Prostate gland (tissue), 2 donors: ENCODE data around the gene GDF15. TPM values are rescaled to one million over a fixed set of nuclear protein-coding genes. Genes with fewer than 3 reads are reported as not detected.

ENCODE experiments used
- DNase-seq: peaks from one replicate; pipeline ENCODE4 v3.0.0-alpha.2; 2019; ENCODE audit warnings: low spot score
- H3K27ac ChIP-seq, 2 donors: fragments of 200-600 bp; sonication (generic); 2 replicates each; pipeline ENCODE4 v1.5.1; 2017 to 2019
- H3K27me3 ChIP-seq: fragments of 200-600 bp; sonication (generic); replicated peaks from 2 replicates; pipeline ENCODE4 v1.5.1; 2019; ENCODE audit not compliant: insufficient read depth
- H3K36me3 ChIP-seq, 2 donors: fragments of 200-600 bp; sonication (generic); 1 replicate in 1 of 2; 2 replicates in 1 of 2; pipeline versions ENCODE4 v1.5.1 to v1.8.1; 2017 to 2019
- H3K4me1 ChIP-seq: fragments of 200-600 bp; sonication (generic); replicated peaks from 2 replicates; pipeline ENCODE4 v1.5.1; 2019
- H3K4me3 ChIP-seq, 2 donors: fragments of 200-600 bp; sonication (generic); 2 replicates each; pipeline ENCODE4 v1.5.1; 2017 to 2019
- H3K9me3 ChIP-seq: fragments of 200-600 bp; sonication (generic); 2 replicates; pipeline ENCODE4 v1.5.1; 2017
- POLR2A ChIP-seq: fragments of 450-650 bp; IDR thresholded peaks from one replicate; pipeline ENCODE4 v1.6.1; 2016; ENCODE audit warnings: antibody characterized with exemption, mild to moderate bottlenecking
- POLR2AphosphoS5 ChIP-seq: sonication (generic); formaldehyde crosslinking; IDR thresholded peaks from one replicate; pipeline ENCODE4 v1.6.1; 2017; ENCODE audit warnings: antibody characterized with exemption
- WGBS: methylation state at CpG from one replicate; pipeline ENCODE4 v1.1.5; 2018; 5-methylcytosine and 5-hydroxymethylcytosine counted together
- intact Hi-C: fragments of 100-400 bp; cut with DNase I; formaldehyde crosslinking; loops from one replicate; pipeline ENCODE4 v1.14.2; 2022
- total RNA-seq, 2 donors: library from RNA; depleted of rRNA; stranded (reverse); fragments of >200 nt; gene quantifications; one replicate each; pipeline ENCODE4 v1.1.0, GENCODE V29; 2016
- TF ChIP-seq, protein P1 (sequence below), 4 experiments: fragments of 200-600 bp in 2 of 4; fragments of 450-650 bp in 2 of 4; sonication (generic) in 2 of 4; IDR thresholded peaks; 1 replicate in 3 of 4; 2 replicates in 1 of 4; pipeline ENCODE4 v1.5.1; 2016 to 2019; ENCODE audit warnings: antibody characterized with exemption in 4 of 4, mild to moderate bottlenecking in 2 of 4, moderate library complexity in 2 of 4

The GDF15 gene
- total RNA-seq, 2 donors from 2014 or later = 49.6 to 136 TPM

DNA sequence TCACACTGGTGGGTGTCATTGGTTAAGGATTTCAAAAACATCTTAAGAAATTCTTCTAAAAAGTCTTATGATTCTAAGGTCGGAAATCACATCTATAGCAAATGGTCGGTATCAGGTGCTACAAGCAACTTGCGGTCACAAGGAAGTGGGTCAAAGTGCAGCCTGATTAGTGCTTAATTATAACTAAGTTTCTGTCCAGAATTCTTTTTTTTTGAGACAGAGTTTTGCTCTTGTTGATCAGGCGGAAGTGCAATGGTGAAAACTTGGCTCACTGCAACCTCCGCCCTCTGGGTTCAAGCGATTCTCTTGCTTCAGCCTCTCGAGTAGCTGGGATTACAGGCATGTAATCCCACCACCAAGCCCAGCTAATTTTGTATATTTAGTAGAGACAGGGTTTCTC is 1.2 kb upstream of the GDF15 start:
- Histone ChIP-seq H3K4me1 (peaks cover 6% of the 10 kb centered on the region), H3K27ac (no peak overlapping the region), H3K4me3 (no peak overlapping the region), H3K9me3 (no peaks in the 10 kb centered on the region), H3K36me3 (no peaks in the 10 kb centered on the region), H3K27me3 (no peaks in the 10 kb centered on the region)
- 94% methylated on average over 7 of the region's 7 CpGs for WGBS
- TF ChIP-seq POLR2AphosphoS5 (no peak), POLR2A (no peak)
- TF ChIP-seq, protein P1, sequence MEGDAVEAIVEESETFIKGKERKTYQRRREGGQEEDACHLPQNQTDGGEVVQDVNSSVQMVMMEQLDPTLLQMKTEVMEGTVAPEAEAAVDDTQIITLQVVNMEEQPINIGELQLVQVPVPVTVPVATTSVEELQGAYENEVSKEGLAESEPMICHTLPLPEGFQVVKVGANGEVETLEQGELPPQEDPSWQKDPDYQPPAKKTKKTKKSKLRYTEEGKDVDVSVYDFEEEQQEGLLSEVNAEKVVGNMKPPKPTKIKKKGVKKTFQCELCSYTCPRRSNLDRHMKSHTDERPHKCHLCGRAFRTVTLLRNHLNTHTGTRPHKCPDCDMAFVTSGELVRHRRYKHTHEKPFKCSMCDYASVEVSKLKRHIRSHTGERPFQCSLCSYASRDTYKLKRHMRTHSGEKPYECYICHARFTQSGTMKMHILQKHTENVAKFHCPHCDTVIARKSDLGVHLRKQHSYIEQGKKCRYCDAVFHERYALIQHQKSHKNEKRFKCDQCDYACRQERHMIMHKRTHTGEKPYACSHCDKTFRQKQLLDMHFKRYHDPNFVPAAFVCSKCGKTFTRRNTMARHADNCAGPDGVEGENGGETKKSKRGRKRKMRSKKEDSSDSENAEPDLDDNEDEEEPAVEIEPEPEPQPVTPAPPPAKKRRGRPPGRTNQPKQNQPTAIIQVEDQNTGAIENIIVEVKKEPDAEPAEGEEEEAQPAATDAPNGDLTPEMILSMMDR (IDR thresholded peaks at IDR 0.05) = no peak
- DNase-seq = no peak
- intact Hi-C loops = no loop called here

DNA sequence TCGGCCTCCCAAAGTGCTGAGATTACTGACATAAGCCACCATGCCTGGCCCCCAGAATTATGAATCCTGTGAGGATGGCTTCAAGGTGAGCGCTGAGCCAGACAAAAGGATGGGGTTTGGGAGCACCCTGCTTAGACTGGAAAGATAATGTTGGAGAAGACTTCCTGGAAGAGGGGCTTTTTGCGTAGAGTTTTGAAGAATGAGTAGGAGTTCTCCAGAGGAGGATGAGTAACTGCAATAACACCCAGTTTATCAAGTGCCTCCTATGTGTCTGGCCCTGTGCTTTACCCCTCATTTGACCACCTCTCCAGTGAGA is 641 bp upstream of the GDF15 start:
- Histone ChIP-seq H3K27ac (peak overlapping the region; percentile 72 to 79), H3K4me1 (peaks cover 6% of the 10 kb centered on the region), H3K27me3 (no peaks in the 10 kb centered on the region), H3K9me3 (no peaks in the 10 kb centered on the region), H3K36me3 (no peaks in the 10 kb centered on the region), H3K4me3 (no peak overlapping the region)
- DNase-seq = no peak
- TF ChIP-seq POLR2AphosphoS5 (no peak), POLR2A (no peak)
- TF ChIP-seq, protein P1 (IDR thresholded peaks at IDR 0.05) = no peak
- WGBS = 73% methylated on average over 3 of the region's 3 CpGs
- intact Hi-C loops = no loop called here

DNA sequence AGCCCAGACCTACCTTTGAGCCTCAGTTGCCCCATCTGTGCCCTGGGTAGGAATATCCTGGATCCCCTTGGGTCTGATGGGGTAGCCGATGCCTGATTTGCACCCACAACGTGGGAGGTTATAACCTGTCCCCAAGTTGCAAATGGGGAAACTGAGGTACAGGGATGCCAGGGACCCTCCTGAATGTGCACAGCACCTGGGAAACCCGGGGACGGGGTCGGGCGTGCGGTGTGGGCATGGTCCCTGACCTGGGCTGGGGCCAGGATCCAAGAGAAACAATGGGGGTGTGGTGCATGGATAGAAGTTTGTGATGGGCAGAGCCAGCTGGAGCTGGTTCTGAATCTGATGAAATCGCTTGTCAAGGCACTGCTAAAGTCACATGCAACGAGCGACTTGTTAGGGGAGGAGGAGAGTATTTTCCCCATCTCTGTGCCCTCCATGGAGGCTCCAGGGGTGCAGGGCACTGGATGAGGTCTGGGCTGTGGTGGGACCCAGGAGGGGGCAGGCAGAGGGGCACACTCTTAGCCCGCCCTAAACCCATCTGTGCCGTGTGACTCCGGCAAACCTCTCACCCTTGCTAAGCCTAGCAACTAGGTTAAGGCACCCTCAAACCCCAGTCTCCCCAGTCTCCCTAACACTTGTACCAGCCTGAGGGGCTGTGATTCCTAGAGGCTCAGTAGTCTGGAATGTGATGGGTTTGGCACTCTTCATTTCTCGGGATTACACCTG is 749 bp downstream of the GDF15 start:
- DNase-seq = peak; percentile 31
- intact Hi-C loops = no loop called here
- Histone ChIP-seq H3K4me3 (peak overlapping the region; percentile 19 to 32), H3K27me3 (no peaks in the 10 kb centered on the region), H3K9me3 (no peaks in the 10 kb centered on the region), H3K36me3 (no peaks in the 10 kb centered on the region), H3K27ac (peak overlapping the region; percentile 72 to 79), H3K4me1 (peaks cover 3% of the 10 kb centered on the region)
- no peak for TF ChIP-seq POLR2A
- TF ChIP-seq, protein P1 (IDR thresholded peaks at IDR 0.05) = no peak
- TF ChIP-seq POLR2AphosphoS5 = no peak
- 71% methylated on average over 14 of the region's 14 CpGs for WGBS

DNA sequence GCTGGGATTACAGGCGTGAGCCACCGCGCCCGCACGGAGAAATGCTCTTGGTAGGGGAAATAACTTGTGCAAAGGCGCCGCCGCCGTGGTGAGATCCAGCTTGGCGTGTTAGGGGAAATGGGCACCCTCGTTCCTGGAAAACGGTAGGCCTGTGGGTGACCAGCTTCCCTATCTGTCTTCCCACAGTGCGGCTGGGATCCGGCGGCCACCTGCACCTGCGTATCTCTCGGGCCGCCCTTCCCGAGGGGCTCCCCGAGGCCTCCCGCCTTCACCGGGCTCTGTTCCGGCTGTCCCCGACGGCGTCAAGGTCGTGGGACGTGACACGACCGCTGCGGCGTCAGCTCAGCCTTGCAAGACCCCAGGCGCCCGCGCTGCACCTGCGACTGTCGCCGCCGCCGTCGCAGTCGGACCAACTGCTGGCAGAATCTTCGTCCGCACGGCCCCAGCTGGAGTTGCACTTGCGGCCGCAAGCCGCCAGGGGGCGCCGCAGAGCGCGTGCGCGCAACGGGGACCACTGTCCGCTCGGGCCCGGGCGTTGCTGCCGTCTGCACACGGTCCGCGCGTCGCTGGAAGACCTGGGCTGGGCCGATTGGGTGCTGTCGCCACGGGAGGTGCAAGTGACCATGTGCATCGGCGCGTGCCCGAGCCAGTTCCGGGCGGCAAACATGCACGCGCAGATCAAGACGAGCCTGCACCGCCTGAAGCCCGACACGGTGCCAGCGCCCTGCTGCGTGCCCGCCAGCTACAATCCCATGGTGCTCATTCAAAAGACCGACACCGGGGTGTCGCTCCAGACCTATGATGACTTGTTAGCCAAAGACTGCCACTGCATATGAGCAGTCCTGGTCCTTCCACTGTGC is 2.4 kb downstream of the GDF15 start:
- 15% methylated on average over 68 of the region's 86 CpGs for WGBS
- Histone ChIP-seq H3K9me3 (no peaks in the 10 kb centered on the region), H3K4me3 (peak overlapping the region; percentile 21 to 32), H3K36me3 (no peaks in the 10 kb centered on the region), H3K27ac (peak overlapping the region; percentile 72 to 80), H3K27me3 (no peaks in the 10 kb centered on the region), H3K4me1 (peaks cover 3% of the 10 kb centered on the region)
- TF ChIP-seq POLR2A = peak; percentile 58
- peak; percentile 79 for TF ChIP-seq POLR2AphosphoS5
- TF ChIP-seq, protein P1 (IDR thresholded peaks at IDR 0.05) = peak; percentile 99 to 100 (median 99)
- peak; percentile 80 for DNase-seq
- intact Hi-C loops = no loop called here
